Right lobe of liver (tissue), 4 donors: Measurements from ENCODE around the gene SHLD1.

Experiments
- POLR2A ChIP-seq: fragments of 450-650 bp; IDR thresholded peaks from one replicate; pipeline ENCODE4 v1.6.1; 2017; ENCODE audit warnings: antibody characterized with exemption, mild to moderate bottlenecking
- TF ChIP-seq, protein P1 (sequence below), 4 donors: fragments of 200-600 bp in 3 of 4; fragments of 450-650 bp in 1 of 4; IDR thresholded peaks; one replicate each; pipeline versions ENCODE4 v1.5.1 to v1.8.0; 2016 to 2022; ENCODE audit warnings: antibody characterized with exemption in 4 of 4, mild to moderate bottlenecking in 2 of 4
- donor health status: DM: no; HTN: no; CAD: no.
- donor health status: DM: no; HTN: no; CAD: no.
- donor health status: DM: no; HTN: yes; CAD: no.

DNA sequence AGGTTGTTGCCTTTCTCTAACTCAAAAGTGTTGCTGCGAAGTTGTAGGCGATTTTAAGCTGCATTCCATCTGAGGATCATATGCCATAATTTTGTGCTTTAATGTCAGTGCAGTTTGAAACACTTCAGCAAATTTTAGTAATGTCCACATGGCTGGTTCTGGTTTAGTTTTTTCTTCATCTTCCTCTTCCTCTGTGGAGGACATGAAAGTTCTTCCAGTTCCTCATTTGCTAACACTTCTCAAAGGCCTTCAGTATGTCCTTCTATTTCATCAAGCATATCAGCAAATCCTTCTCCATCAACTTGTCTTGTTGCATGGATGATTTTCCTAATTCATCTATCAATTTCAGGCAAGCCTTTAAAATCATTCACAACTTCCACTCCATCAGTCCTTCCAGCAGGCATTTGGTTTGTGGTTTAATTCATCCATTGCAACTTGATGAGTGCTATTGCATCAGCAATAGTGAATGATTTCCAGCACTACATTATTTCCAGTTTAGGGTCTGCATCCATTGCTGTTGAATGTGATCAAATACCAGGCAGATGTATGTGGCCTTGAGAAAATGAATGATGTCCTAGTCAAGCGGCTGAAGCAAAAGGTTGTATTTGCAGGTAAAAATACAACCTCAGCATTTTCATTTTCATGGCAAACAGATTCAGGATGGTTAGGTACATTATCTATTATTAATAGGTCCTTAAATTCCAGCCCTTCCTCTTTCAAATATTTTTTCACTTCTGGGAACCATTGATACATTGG, 20.2 kb downstream of the SHLD1 start:
- TF ChIP-seq, protein P1, sequence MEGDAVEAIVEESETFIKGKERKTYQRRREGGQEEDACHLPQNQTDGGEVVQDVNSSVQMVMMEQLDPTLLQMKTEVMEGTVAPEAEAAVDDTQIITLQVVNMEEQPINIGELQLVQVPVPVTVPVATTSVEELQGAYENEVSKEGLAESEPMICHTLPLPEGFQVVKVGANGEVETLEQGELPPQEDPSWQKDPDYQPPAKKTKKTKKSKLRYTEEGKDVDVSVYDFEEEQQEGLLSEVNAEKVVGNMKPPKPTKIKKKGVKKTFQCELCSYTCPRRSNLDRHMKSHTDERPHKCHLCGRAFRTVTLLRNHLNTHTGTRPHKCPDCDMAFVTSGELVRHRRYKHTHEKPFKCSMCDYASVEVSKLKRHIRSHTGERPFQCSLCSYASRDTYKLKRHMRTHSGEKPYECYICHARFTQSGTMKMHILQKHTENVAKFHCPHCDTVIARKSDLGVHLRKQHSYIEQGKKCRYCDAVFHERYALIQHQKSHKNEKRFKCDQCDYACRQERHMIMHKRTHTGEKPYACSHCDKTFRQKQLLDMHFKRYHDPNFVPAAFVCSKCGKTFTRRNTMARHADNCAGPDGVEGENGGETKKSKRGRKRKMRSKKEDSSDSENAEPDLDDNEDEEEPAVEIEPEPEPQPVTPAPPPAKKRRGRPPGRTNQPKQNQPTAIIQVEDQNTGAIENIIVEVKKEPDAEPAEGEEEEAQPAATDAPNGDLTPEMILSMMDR (IDR thresholded peaks at IDR 0.05), result no peak
- TF ChIP-seq POLR2A, result no peak
